WTC11 (cell line): Measurements from ENCODE around the gene NET1. TPM values are rescaled to one million over a fixed set of nuclear protein-coding genes. Genes with fewer than 3 reads are reported as not detected.

Source experiments
- ATAC-seq: fragments of 200-7000 bp; cut with Tn5 transposase; 2 replicates; pipeline ENCODE4 v1.10.0; 2021; ENCODE audit warnings: mild to moderate bottlenecking, moderate library complexity
- CTCF ChIA-PET: fragments of 300-600 bp; sonication (Branson Sonifier 250); formaldehyde crosslinking; loops from one replicate; lab custom pipeline; 2021; ENCODE audit warnings: antibody characterized with exemption; lab: Charles Lee
- POLR2A ChIA-PET: fragments of 350-600 bp; sonication (Branson Sonifier 250); formaldehyde crosslinking; loops from one replicate; lab custom pipeline; 2021; ENCODE audit warnings: antibody characterized with exemption; lab: Charles Lee
- DNase-seq: peaks from one replicate; pipeline ENCODE4 v3.0.0; 2021; ENCODE audit warnings: low spot score
- H3K27ac Mint-ChIP-seq: 2 replicates; pipeline ENCODE4 v1.8.0; 2021; ENCODE audit warnings: mixed read lengths
- H3K27me3 Mint-ChIP-seq: 2 replicates; pipeline ENCODE4 v1.8.0; 2021; ENCODE audit warnings: low read depth, mild to moderate bottlenecking, moderate library complexity, mixed read lengths
- H3K36me3 Mint-ChIP-seq: 2 replicates; pipeline ENCODE4 v1.8.0; 2021; ENCODE audit warnings: mixed read lengths
- H3K4me1 Mint-ChIP-seq: 2 replicates; pipeline ENCODE4 v1.8.0; 2022; ENCODE audit warnings: mixed read lengths
- H3K4me3 Mint-ChIP-seq: 2 replicates; pipeline ENCODE4 v1.8.0; 2021; ENCODE audit warnings: mild to moderate bottlenecking, moderate library complexity, mixed read lengths
- H3K9me3 Mint-ChIP-seq: 2 replicates; pipeline ENCODE4 v1.8.0; 2021; ENCODE audit warnings: mixed read lengths
- AR ChIP-seq: fragments of 250-450 bp; sonication (Bioruptor Pico); IDR thresholded peaks from 2 replicates; pipeline ENCODE4 v1.9.0; 2021; ENCODE audit warnings: mild to moderate bottlenecking
- CTCF ChIP-seq: fragments of 200-600 bp; IDR thresholded peaks from 2 replicates; pipeline ENCODE4 v1.8.0; 2022; ENCODE audit warnings: antibody characterized with exemption
- EMX1 ChIP-seq: fragments of 250-450 bp; sonication (Bioruptor Pico); IDR thresholded peaks from 2 replicates; pipeline ENCODE4 v1.8.0; 2021; ENCODE audit warnings: mild to moderate bottlenecking
- FOXJ3 ChIP-seq: sonication (generic); formaldehyde crosslinking; IDR thresholded peaks from 2 replicates; pipeline ENCODE4 v1.9.0; 2021; ENCODE audit warnings: missing genetic modification reagents, mild to moderate bottlenecking, borderline replicate concordance
- JAZF1 ChIP-seq: fragments of 250-450 bp; sonication (Bioruptor Pico); IDR thresholded peaks from 2 replicates; pipeline ENCODE4 v1.9.0; 2021; ENCODE audit warnings: moderate library complexity, mild to moderate bottlenecking, inconsistent platforms
- KAT7 ChIP-seq: sonication (generic); formaldehyde crosslinking; IDR thresholded peaks from 2 replicates; pipeline ENCODE4 v1.8.1; 2023; ENCODE audit warnings: missing genetic modification reagents, mild to moderate bottlenecking, borderline replicate concordance
- MYBL2 ChIP-seq: sonication (generic); formaldehyde crosslinking; IDR thresholded peaks from 2 replicates; pipeline ENCODE4 v1.8.1; 2023; ENCODE audit warnings: mild to moderate bottlenecking, moderate library complexity, missing genetic modification reagents
- NFYB ChIP-seq: sonication (generic); formaldehyde crosslinking; conservative IDR thresholded peaks from 2 replicates; pipeline ENCODE4 v1.8.0; 2022; ENCODE audit warnings: low read depth, missing genetic modification reagents
- NR2C2 ChIP-seq: sonication (generic); formaldehyde crosslinking; IDR thresholded peaks from 2 replicates; pipeline ENCODE4 v1.8.0; 2022; ENCODE audit warnings: mild to moderate bottlenecking, missing genetic modification reagents
- PRRX2 ChIP-seq: fragments of 250-450 bp; sonication (Bioruptor Pico); IDR thresholded peaks from 2 replicates; pipeline ENCODE4 v1.8.0; 2021; ENCODE audit warnings: mild to moderate bottlenecking
- RORB ChIP-seq: fragments of 250-450 bp; sonication (Bioruptor Pico); IDR thresholded peaks from 2 replicates; pipeline ENCODE4 v1.9.0; 2021; ENCODE audit warnings: mild to moderate bottlenecking
- SOX15 ChIP-seq: fragments of 250-450 bp; sonication (Bioruptor Pico); IDR thresholded peaks from 2 replicates; pipeline ENCODE4 v1.9.0; 2021; ENCODE audit warnings: mild to moderate bottlenecking
- STAT6 ChIP-seq: sonication (generic); formaldehyde crosslinking; conservative IDR thresholded peaks from 2 replicates; pipeline ENCODE4 v1.8.1; 2023; ENCODE audit warnings: mild to moderate bottlenecking, low read depth, missing genetic modification reagents, moderate library complexity
- USF2 ChIP-seq: sonication (generic); formaldehyde crosslinking; IDR thresholded peaks from 2 replicates; pipeline ENCODE4 v1.8.1; 2023; ENCODE audit warnings: mild to moderate bottlenecking, missing genetic modification reagents, moderate library complexity
- ZBTB21 ChIP-seq: sonication (generic); formaldehyde crosslinking; IDR thresholded peaks from 2 replicates; pipeline ENCODE4 v1.8.1; 2023; ENCODE audit warnings: mild to moderate bottlenecking, missing genetic modification reagents, borderline replicate concordance
- ZNF396 ChIP-seq: fragments of 250-450 bp; sonication (Bioruptor Pico); IDR thresholded peaks from 2 replicates; pipeline ENCODE4 v1.8.0; 2021; ENCODE audit warnings: mild to moderate bottlenecking, moderate library complexity, borderline replicate concordance
- ZNF423 ChIP-seq: fragments of 250-450 bp; sonication (Bioruptor Pico); IDR thresholded peaks from 2 replicates; pipeline ENCODE4 v2.1.2; 2022; ENCODE audit warnings: mild to moderate bottlenecking, moderate library complexity
- total RNA-seq: library from RNA; stranded (reverse); gene quantifications from 3 replicates; pipeline ENCODE4 v1.2.3, GENCODE V29; 2021
- TF ChIP-seq, protein P1 (sequence below): sonication (generic); formaldehyde crosslinking; IDR thresholded peaks from 2 replicates; pipeline ENCODE4 v1.8.1; 2023; ENCODE audit warnings: mild to moderate bottlenecking, missing genetic modification reagents, moderate library complexity

NET1 gene
- total RNA-seq, 1 experiment from 2014 or later, result 85.4 TPM

GRCh38 chr10:5480162-5480941 lies 68.0 kb downstream of the NET1 start:
- Mint-ChIP-seq H3K36me3 (no peaks in the 10 kb centered on the region), H3K27ac (no peak overlapping the region), H3K4me3 (no peak overlapping the region), H3K9me3 (0 out of 2 replicates have a peak, but pooled peaks cover 5% of the 10 kb centered on the region), H3K4me1 (peaks cover 7% of the 10 kb centered on the region), H3K27me3 (peaks cover 2% of the 10 kb centered on the region)
- ATAC-seq (no peak), DNase-seq (no peak)
- ChIA-PET POLR2A (no interaction called here), CTCF (no interaction called here)
- TF ChIP-seq CTCF (no peak), RORB (CRISPR knock-in tag) (no peak), PRRX2 (CRISPR knock-in tag) (no peak), FOXJ3 (CRISPR knock-in tag) (no peak), USF2 (CRISPR knock-in tag) (no peak), STAT6 (no peak), NR2C2 (CRISPR knock-in tag) (no peak), KAT7 (CRISPR knock-in tag) (no peak), ZNF396 (CRISPR knock-in tag) (no peak), MYBL2 (CRISPR knock-in tag) (no peak), NFYB (no peak), SOX15 (CRISPR knock-in tag) (no peak), EMX1 (CRISPR knock-in tag) (no peak), JAZF1 (CRISPR knock-in tag) (no peak), ZBTB21 (CRISPR knock-in tag) (no peak), AR (CRISPR knock-in tag) (no peak), ZNF423 (CRISPR knock-in tag) (no peak)
- TF ChIP-seq, protein P1, sequence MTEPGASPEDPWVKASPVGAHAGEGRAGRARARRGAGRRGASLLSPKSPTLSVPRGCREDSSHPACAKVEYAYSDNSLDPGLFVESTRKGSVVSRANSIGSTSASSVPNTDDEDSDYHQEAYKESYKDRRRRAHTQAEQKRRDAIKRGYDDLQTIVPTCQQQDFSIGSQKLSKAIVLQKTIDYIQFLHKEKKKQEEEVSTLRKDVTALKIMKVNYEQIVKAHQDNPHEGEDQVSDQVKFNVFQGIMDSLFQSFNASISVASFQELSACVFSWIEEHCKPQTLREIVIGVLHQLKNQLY, result no peak
- TF ChIP-seq, all 79 proteins: peak for 0
